Osteocyte (in vitro differentiated cells): ENCODE measurements around the gene PCDHGA7. TPM values are rescaled to one million over a fixed set of nuclear protein-coding genes. Genes with fewer than 3 reads are reported as not detected.

Experiments
- DNase-seq: peaks from one replicate; pipeline ENCODE4 v3.0.0; 2021; ENCODE audit warnings: mixed read lengths; ENCODE audit not compliant: unreplicated experiment; ENCODE audit errors: extremely low spot score
- H3K27ac Mint-ChIP-seq: one replicate; pipeline ENCODE4 v1.8.0; 2021; ENCODE audit warnings: mild to moderate bottlenecking, mixed read lengths; ENCODE audit not compliant: unreplicated experiment
- H3K27me3 Mint-ChIP-seq: one replicate; pipeline ENCODE4 v1.8.0; 2021; ENCODE audit warnings: mixed read lengths; ENCODE audit not compliant: unreplicated experiment
- H3K36me3 Mint-ChIP-seq: one replicate; pipeline ENCODE4 v1.8.0; 2021; ENCODE audit warnings: mixed read lengths; ENCODE audit not compliant: unreplicated experiment
- H3K4me1 Mint-ChIP-seq: one replicate; pipeline ENCODE4 v1.8.0; 2021; ENCODE audit warnings: mixed read lengths; ENCODE audit not compliant: unreplicated experiment
- H3K4me3 Mint-ChIP-seq: one replicate; pipeline ENCODE4 v1.8.0; 2021; ENCODE audit warnings: mild to moderate bottlenecking, moderate library complexity, mixed read lengths; ENCODE audit not compliant: unreplicated experiment
- H3K9me3 Mint-ChIP-seq: one replicate; pipeline ENCODE4 v1.8.0; 2021; ENCODE audit warnings: mixed read lengths; ENCODE audit not compliant: unreplicated experiment
- CTCF ChIP-seq: fragments of 200-600 bp; sonication (generic); IDR thresholded peaks from 2 replicates; pipeline ENCODE4 v1.5.0; 2021; ENCODE audit warnings: antibody characterized with exemption, mild to moderate bottlenecking, moderate library complexity
- total RNA-seq: library from RNA; stranded (reverse); gene quantifications from 2 replicates; pipeline ENCODE4 v1.2.1, GENCODE V29; 2021

Gene PCDHGA7
- total RNA-seq, 1 donor from 2014 or later = 0.11 TPM

- no peak for TF ChIP-seq CTCF
- no peak for DNase-seq
- H3K36me3 Mint-ChIP-seq = no peaks in the 10 kb centered on the region
- no peak overlapping the region for H3K4me3 Mint-ChIP-seq
- H3K4me1 Mint-ChIP-seq = no peaks in the 10 kb centered on the region
- H3K27me3 Mint-ChIP-seq = no peaks in the 10 kb centered on the region
- H3K9me3 Mint-ChIP-seq = peaks cover 44% of the 10 kb centered on the region
- no peak overlapping the region for H3K27ac Mint-ChIP-seq
Measured at GRCh38 chr5:141360685-141361084, 21.9 kb upstream of the PCDHGA7 start.

- no peak for TF ChIP-seq CTCF
- H3K4me1 Mint-ChIP-seq = no peaks in the 10 kb centered on the region
- DNase-seq = no peak
- peaks cover 35% of the 10 kb centered on the region for H3K9me3 Mint-ChIP-seq
- H3K4me3 Mint-ChIP-seq = no peak overlapping the region
- H3K36me3 Mint-ChIP-seq = no peaks in the 10 kb centered on the region
- no peaks in the 10 kb centered on the region for H3K27me3 Mint-ChIP-seq
- no peak overlapping the region for H3K27ac Mint-ChIP-seq
Measured at GRCh38 chr5:141362719-141363118, 19.8 kb upstream of the PCDHGA7 start.

GRCh38 chr5:141363952-141364660 is 18.4 kb upstream of the PCDHGA7 start, which contains the start of gene PCDHGA5:
PCDHGA5 (plus strand) TSS chr5:141364162; CDS start chr5:141364331, 169 bp downstream.
- Mint-ChIP-seq H3K36me3 (no peaks in the 10 kb centered on the region), H3K27ac (no peak within 1 kb of the TSS), H3K27me3 (no peaks in the 10 kb centered on the region), H3K4me1 (no peaks in the 10 kb centered on the region), H3K9me3 (peaks cover 26% of the 10 kb centered on the region), H3K4me3 (no peak within 1 kb of the TSS)
- no peak for DNase-seq
- TF ChIP-seq CTCF = no peak

GRCh38 chr5:141366016-141366896 is 16.3 kb upstream of the PCDHGA7 start:
- no peak overlapping the region for H3K27ac Mint-ChIP-seq
- H3K27me3 Mint-ChIP-seq = no peaks in the 10 kb centered on the region
- no peak overlapping the region for H3K4me3 Mint-ChIP-seq
- TF ChIP-seq CTCF = no peak
- no peaks in the 10 kb centered on the region for H3K4me1 Mint-ChIP-seq
- H3K36me3 Mint-ChIP-seq = no peaks in the 10 kb centered on the region
- H3K9me3 Mint-ChIP-seq = peaks cover 17% of the 10 kb centered on the region
- no peak for DNase-seq
